ENCODE data around the gene NUTF2. TPM values are rescaled to one million over a fixed set of nuclear protein-coding genes. Genes with fewer than 3 reads are reported as not detected.

The NUTF2 gene
- polyA plus RNA-seq, 3 donors, result 64.2 to 104 (median 90.3) TPM

DNA sequence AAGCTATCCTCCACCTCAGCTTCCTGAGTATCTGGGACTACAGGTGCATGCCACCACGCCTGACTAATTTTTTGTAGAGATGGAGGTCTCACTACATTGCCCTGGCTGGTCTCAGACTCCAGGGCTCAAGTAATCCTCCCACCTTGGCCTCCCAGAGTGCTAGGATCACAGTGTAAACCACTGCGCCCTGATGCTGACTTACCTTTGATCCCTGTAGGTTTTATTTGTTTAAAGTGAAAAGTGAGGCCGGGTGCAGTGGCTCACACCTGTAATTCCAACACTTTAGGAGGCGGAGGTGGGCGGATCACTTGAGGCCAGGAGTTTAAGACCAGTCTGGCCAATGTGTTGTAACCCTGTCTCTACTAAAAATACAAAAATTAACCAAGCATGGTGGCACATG is 55.0 kb downstream of the NUTF2 start:
- TF ChIP-seq, protein P1, sequence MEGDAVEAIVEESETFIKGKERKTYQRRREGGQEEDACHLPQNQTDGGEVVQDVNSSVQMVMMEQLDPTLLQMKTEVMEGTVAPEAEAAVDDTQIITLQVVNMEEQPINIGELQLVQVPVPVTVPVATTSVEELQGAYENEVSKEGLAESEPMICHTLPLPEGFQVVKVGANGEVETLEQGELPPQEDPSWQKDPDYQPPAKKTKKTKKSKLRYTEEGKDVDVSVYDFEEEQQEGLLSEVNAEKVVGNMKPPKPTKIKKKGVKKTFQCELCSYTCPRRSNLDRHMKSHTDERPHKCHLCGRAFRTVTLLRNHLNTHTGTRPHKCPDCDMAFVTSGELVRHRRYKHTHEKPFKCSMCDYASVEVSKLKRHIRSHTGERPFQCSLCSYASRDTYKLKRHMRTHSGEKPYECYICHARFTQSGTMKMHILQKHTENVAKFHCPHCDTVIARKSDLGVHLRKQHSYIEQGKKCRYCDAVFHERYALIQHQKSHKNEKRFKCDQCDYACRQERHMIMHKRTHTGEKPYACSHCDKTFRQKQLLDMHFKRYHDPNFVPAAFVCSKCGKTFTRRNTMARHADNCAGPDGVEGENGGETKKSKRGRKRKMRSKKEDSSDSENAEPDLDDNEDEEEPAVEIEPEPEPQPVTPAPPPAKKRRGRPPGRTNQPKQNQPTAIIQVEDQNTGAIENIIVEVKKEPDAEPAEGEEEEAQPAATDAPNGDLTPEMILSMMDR (IDR thresholded peaks at IDR 0.05), result no peak
- WGBS (ENCODE audit: insufficient coverage), result no CpG with 5 or more reads among the region's 5 CpGs

DNA sequence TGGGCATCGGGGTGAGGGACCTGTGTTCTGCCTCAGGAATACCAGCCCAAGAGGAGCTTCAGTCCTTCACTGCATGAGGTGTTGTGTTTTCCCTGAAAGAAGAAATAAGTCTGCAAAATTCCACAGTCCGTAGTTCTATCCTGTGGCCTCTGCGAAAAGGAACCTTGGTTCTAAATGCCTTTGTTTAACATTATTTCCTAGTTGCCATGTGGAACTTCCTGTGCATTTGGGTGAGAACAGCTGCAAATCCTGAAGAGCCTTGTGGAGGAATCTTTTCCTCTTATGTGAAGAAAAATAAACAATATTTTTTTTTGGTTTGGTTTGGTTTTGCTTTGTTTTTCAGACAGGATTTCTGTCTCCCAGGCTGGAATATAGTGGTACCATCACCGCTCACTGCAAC is 56.1 kb downstream of the NUTF2 start:
- Mint-ChIP-seq H3K27ac (peak overlapping the region in 1 of 7 donors; percentile 17), H3K9me3 (peaks cover 0 to 3% (median 0%) of the 10 kb centered on the region in 7 donors), H3K36me3 (peaks cover 13 to 40% of the 10 kb centered on the region in 2 donors), H3K27me3 (ENCODE audit: low read depth in 3 of 3) (peaks cover 0 to 1% (median 0%) of the 10 kb centered on the region in 3 donors), H3K4me3 (no peak overlapping the region), H3K4me1 (no peaks in the 10 kb centered on the region)
- DNase-seq, result no peak
- Histone ChIP-seq H3K4me2 (replicated peaks; ENCODE audit: extremely low read depth, low read length, poor library complexity, severe bottlenecking) (no peak overlapping the region), H4K20me1 (ENCODE audit: insufficient read depth, low read length) (peaks cover 51% of the 10 kb centered on the region), H3K27me3 (ENCODE audit: control insufficient read depth in 2 of 2, insufficient read depth in 2 of 2, low read length in 2 of 2) (no peaks in the 10 kb centered on the region), H3K79me2 (ENCODE audit: insufficient read depth, low read length) (peaks cover 46% of the 10 kb centered on the region), H3K4me1 (ENCODE audit: control insufficient read depth in 1 of 2, insufficient read depth in 2 of 2, low read length in 2 of 2) (no peaks in the 10 kb centered on the region), H3K36me3 (replicated peaks in 1 of 2; ENCODE audit: control insufficient read depth in 1 of 2, insufficient read depth in 2 of 2, low read length in 2 of 2) (peaks cover 18 to 39% of the 10 kb centered on the region in 2 donors), H3K9me3 (replicated peaks in 1 of 2; ENCODE audit: control insufficient read depth in 1 of 2, insufficient read depth in 1 of 2, low read length in 2 of 2) (no peaks in the 10 kb centered on the region), H3K4me3 (replicated peaks in 1 of 3; ENCODE audit: low read depth in 2 of 3, low read length in 3 of 3) (no peak overlapping the region), H3K9ac (ENCODE audit: insufficient read depth, low read length, poor library complexity, severe bottlenecking) (no peak overlapping the region), H2AFZ (ENCODE audit: insufficient read depth, low read depth, low read length, poor library complexity, severe bottlenecking) (no peak overlapping the region), H3K27ac (ENCODE audit: low read depth in 1 of 2, low read length in 2 of 2) (no peak overlapping the region)
- 100% methylated on average over 1 of the region's 4 CpGs for WGBS (ENCODE audit: insufficient coverage)
- intact Hi-C loops (cut with micrococcal nuclease), result no loop called here
- TF ChIP-seq, protein P1 (IDR thresholded peaks at IDR 0.05), result no peak

More for the DNA sequence above, 55.0 kb downstream of the NUTF2 start:
- intact Hi-C loops (cut with micrococcal nuclease), result no loop called here
- H3K36me3 Mint-ChIP-seq, result peaks cover 18 to 45% of the 10 kb centered on the region in 2 donors
- H3K27me3 Mint-ChIP-seq (ENCODE audit: low read depth in 3 of 3), result peaks cover 0 to 1% (median 0%) of the 10 kb centered on the region in 3 donors
- no peak overlapping the region for H3K27ac ChIP-seq (ENCODE audit: low read depth in 1 of 2, low read length in 2 of 2)
- H3K27me3 ChIP-seq (ENCODE audit: control insufficient read depth in 2 of 2, insufficient read depth in 2 of 2, low read length in 2 of 2), result no peaks in the 10 kb centered on the region
- no peak overlapping the region for H3K27ac Mint-ChIP-seq
- no peaks in the 10 kb centered on the region for H3K4me1 ChIP-seq (ENCODE audit: control insufficient read depth in 1 of 2, insufficient read depth in 2 of 2, low read length in 2 of 2)
- no peak overlapping the region for H3K4me3 Mint-ChIP-seq
- H3K4me1 Mint-ChIP-seq, result peaks cover 3% of the 10 kb centered on the region
- H3K4me3 ChIP-seq (replicated peaks in 1 of 3; ENCODE audit: low read depth in 2 of 3, low read length in 3 of 3), result no peak overlapping the region
- no peak overlapping the region for H3K4me2 ChIP-seq (replicated peaks; ENCODE audit: extremely low read depth, low read length, poor library complexity, severe bottlenecking)
- no peak overlapping the region for H3K9ac ChIP-seq (ENCODE audit: insufficient read depth, low read length, poor library complexity, severe bottlenecking)
- no peak overlapping the region for H2AFZ ChIP-seq (ENCODE audit: insufficient read depth, low read depth, low read length, poor library complexity, severe bottlenecking)
- no peak for DNase-seq
- H3K9me3 ChIP-seq (replicated peaks in 1 of 2; ENCODE audit: control insufficient read depth in 1 of 2, insufficient read depth in 1 of 2, low read length in 2 of 2), result no peaks in the 10 kb centered on the region
- H3K79me2 ChIP-seq (ENCODE audit: insufficient read depth, low read length), result peaks cover 57% of the 10 kb centered on the region
- H3K36me3 ChIP-seq (replicated peaks in 1 of 2; ENCODE audit: control insufficient read depth in 1 of 2, insufficient read depth in 2 of 2, low read length in 2 of 2), result peaks cover 15 to 39% of the 10 kb centered on the region in 2 donors
- H3K9me3 Mint-ChIP-seq, result peaks cover 0 to 3% (median 0%) of the 10 kb centered on the region in 7 donors
- H4K20me1 ChIP-seq (ENCODE audit: insufficient read depth, low read length), result peaks cover 57% of the 10 kb centered on the region
